COLO829 (cell line): ENCODE data around the gene DGAT2.

Experiments used
- DNase-seq: peaks from one replicate; pipeline ENCODE4 v3.0.0; 2012; ENCODE audit warnings: low spot score

Gene DGAT2

DNA sequence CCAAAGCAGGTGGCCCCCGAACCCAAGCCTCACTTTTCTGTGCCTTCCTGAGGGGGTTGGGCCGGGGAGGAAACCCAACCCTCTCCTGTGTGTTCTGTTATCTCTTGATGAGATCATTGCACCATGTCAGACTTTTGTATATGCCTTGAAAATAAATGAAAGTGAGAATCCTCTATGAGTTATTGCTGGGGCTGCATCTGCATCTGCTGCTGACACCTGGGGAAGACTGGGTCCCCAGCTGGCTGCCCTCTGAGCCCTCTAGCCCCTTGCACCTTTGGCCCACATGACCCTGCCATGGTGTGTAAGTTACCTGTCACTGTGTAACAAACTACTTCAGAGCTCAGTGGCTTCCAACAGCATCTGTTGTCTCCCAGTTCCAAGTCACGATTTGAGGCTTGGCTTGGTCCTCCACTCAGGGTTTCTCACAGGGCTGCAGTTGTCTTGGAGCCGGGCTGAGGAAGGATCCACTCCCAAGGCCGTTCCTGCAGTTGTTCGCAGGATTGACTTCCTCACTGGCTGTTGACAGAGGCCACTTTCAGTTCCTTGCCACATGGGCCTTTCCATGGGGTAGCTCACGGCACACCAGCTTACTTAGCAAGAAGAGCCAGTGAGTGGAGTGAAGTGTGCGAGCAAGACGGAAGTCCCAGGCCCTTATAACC lies 32.9 kb downstream of the DGAT2 start:
- DNase-seq: no peak

DNA sequence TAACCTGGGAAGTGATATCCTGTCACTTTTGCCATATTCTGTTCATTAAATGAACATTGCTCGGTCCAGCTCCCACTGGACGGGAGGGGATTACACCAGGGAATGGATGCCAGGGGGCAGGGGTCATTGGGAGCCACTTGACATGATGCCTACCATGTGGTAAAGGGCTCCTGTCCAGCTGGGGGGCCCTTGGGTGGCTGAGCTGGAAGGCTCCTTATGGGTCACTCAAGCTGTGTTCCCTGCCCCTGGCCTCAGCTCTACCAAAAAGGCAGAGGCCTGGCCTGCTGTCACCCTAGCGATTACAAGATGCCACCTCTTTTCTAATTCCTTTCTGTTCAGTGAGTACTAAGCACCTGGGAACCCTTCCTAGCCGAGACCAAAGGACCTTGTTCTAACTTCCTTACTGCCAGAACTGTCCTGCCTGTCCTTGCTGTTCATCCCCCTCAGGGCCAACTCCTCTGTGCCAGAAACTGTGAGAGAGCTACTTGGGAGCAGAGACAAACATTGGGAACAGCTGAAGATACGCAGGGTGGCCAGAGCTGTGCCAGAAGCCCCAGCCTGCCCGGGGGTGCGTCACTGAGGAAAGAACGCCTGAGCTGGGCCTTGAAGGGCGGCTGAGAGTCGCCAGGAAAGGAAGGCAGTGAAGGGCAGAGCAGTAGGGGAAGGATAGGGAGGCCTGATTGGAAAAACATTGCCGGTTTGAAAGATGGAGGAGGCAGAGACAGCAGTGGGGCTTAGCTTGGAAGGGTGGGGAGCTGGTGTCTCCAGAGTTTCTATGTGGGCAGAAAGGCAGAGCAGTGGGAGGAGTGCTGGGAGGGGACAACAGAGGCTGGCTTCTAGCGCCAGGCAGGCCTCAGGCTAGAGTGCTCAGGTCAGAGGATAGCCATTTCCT lies 33.7 kb downstream of the DGAT2 start:
- no peak for DNase-seq

DNA sequence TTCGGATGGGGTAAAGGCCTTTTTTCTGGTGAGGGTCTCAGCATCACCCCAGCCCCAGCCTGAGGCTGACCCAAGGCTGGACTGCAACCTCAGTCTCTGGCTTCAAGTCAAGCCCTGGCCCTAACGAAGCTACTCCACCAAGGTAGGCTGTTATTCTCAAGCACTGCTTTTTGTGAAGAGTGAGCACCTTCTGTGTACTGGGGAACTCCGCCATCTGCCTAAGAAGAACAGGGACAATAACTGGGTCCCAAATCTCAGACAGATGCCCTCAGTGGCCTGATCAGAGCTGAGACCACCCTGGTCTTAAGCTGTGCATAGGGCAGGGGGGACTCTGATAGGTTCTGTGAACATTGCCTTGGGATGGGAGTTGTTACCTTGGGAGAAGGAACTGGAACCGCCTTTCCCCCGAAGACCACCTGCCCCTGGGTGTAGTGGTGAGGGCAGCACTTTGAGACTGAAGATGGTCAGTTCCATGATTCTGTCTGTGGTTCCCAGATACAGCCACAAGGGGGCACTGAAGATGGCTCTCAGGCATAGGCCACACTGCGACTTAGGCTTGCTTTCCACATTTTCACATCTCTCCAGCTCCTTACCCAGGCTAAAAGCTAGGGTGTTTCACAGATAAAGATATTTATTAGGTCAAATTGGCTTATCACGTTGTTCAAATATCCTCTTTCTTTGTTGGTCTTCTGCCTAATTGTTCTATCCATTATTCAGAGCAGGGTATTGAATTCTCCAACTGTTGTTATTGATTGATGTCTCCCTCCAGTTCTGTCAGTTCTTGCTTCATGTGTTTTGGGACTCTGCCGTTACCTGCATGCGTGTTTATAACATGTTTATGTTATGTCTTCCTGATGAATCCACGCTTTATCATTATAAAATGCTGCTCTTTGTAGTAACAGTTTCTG lies 34.6 kb downstream of the DGAT2 start:
- DNase-seq: peak; percentile 84

DNA sequence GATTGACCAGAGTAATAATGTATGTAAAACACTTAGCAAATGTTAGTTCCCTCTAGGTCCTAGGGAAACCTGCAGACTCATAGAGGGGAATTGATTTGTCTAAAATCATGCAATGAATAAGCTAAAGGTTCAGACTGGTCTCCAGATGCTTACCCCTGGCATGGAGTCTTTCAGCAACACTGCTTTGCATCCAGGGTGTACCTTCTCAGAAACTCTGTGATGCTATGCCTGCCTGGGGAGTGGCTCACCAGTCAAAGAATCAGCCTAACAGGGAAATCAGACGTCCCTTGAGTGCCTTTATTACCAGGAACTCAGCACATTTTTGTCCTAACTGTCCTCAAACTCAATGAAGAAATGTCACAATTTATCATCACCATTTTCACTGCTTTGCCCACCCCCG lies 40.5 kb downstream of the DGAT2 start:
- no peak for DNase-seq

DNA sequence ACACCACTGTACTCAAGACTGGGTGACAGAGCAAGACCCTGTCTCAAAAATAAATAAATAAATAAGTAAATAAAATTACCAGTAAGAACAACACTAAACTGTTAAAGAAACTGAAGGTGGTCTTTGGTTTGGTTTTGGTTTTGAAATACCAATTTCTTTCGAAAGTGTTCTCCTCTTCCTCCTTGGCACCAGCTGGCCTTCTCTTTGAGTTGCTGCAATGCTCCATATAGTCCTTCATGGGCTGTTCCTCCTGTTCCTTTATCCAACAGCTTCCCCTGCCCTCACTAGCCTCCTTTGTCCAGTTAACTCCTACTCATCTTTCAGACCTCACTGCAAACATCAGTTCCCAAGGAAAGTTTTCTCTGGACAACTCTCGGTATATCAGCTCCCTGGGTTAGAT lies 41.4 kb downstream of the DGAT2 start:
- DNase-seq: no peak

DNA sequence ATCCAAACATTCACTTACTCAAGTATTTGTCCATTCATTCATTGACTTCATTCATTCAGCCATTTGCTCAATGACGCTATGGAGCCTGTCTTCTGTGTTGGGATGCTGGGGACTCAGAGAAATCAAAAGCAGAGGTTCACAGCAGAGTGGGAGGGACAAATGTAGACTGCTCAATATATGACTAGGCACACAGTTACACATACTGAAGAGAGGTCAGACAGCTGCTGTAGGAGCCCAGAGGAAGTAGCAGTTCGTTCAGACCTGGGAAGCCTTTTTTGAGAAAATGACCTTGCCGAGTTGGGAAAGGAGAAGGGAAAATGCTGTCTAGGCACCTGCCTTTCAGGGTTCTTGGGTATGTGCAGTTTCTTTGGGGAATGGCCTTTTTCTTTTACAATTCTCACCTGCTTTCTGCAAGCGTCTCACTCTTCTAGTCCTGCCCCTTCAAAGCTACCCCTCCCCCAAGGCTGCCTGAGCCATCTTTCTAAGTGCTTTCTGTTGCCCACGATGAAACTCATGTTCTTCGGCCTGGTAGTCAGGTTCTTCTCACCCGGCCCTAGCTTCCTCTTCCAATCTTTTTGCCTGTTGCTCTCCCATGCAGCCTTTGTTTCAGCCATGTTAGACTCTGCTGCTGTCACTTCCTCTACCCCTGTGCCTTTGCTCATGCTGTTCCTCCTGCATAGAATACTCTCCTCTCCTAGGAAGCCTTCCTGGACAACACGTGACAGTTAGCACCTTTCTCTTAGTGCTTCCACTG lies 42.2 kb downstream of the DGAT2 start:
- no peak for DNase-seq

DNA sequence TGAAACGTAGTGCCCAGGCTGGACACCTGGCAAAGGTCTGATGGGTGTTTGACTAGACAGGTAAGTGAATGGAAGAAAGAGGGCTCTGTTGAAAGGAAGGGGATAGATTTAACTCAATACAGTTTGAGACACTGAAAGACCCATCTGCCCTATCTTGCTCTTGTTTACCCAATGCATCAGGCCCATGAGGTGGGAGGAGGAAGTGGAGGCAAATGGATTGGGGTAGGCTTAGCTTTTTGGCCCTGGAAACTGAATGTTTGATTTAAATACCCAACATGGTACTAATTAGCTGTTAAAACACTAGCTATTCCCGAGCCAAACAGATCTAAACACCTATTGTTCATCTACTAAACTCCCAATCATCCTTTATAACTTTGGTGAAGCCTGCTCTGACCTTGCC lies 42.9 kb downstream of the DGAT2 start:
- DNase-seq: no peak

DNA sequence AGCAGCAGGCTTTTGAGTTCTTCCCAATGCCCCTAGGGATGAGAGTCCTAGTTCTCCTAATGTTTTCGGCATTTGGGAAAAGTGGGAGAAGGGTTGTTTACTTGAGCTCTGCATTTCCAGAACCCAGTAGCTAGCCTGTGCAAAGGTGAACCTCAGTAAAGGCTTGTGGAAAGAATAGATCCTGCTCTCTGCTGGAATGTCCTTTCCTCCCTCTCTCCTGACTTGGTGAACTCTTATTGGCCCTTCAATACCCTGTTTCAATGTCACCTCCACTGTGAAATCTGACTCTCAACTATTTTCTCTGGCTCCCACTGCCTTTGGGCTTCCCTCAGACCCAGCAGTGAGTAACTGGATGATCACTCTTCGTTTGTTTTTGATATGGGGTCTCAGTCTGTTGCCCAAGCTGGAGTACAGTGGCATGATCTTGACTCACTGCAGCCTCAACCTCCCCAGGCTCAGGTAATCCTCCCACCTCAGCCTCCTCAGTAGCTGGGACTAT lies 44.0 kb downstream of the DGAT2 start:
- no peak for DNase-seq

DNA sequence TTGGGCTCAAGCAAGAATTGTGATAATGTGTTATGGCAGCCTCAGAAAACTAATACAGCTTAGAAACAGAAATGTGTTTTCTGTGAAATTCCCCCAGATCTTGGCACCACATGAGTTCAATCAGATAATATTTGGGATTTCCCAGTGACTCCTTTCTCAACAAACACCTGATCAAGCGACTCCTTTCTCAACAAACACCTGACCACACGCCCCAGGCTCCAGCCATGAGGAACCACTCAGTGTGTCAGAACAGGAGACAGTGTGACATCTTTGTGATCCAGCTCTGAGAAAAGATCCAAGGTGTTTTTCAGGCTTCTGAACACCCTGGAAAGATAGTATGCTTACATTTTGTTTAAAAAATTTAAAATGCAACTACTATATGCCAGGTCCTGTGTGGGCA lies 44.5 kb downstream of the DGAT2 start:
- no peak for DNase-seq

DNA sequence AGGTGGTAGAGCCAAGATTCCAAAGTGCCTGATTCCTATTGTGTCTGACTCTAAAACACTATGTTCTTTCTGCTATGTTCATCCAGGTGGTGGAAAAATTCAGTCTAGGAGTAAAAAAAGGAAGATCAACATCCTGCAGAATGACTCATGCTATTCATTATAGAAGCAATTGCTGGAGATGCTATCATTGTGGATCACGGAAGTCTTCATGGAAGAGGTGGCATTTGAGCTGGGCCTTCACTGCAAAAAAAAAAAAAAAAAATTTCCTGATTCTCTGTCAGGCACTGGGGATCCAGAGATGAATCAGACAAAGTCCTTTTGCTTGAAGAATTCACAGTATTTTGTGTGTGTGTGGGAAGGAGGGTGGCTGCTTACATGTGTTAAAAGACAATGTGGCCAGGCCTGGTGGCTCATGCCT lies 45.1 kb downstream of the DGAT2 start:
- DNase-seq: no peak

DNA sequence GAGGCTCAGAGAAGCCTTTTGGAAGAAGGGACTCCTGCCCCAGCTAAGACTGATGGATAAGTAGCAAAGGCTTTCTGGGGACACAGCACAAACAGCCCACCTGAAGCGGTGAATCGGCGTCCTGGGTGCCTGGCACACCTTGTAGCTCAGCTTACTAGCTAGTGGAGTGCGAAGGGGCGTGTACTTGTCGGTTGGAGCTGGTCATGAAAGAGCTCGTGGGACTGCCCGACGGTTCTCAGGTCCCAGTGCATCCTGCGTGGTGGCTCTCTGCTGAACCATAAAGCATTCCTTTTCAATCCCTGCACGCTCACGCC lies 45.7 kb downstream of the DGAT2 start:
- DNase-seq: no peak

DNA sequence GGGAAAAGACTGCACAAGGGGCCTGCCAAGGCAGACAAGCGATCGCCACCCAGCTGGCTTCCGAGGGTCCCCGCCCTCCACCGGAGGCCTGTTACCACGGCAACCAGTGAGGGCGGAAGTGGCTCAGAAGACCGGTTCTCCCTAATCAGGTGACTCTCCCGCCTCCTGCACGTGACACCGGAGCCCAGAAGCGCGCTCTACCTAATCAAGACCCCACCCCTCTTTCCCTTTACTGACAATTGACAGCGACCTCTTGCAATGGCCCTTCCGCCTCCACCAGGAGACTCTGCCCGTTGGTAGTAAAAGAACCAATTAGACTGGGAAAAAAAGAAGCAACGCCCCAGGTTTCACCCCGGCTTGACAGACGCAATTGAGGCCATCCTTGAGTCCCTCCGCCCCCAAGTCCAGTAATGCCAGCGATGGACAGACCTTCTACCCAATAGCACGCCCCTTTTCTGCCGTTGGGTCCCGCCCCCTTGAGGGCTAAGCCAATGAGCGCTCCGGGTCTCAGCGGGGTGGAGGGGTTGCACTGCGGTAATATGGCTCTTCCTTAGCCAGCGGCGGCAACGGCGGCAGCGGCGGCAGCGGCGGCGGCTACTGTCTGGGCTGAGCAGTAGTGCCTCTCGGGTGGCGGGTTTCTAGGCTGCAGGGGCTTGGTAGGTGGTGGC lies 46.2 kb downstream of the DGAT2 start, which contains the start of gene UVRAG:
TSS of gene UVRAG (plus strand) at position 534 of the 668 bp plus-strand sequence. CDS start 198 bp downstream, outside the sequence.
- DNase-seq: peak; percentile 98

DNA sequence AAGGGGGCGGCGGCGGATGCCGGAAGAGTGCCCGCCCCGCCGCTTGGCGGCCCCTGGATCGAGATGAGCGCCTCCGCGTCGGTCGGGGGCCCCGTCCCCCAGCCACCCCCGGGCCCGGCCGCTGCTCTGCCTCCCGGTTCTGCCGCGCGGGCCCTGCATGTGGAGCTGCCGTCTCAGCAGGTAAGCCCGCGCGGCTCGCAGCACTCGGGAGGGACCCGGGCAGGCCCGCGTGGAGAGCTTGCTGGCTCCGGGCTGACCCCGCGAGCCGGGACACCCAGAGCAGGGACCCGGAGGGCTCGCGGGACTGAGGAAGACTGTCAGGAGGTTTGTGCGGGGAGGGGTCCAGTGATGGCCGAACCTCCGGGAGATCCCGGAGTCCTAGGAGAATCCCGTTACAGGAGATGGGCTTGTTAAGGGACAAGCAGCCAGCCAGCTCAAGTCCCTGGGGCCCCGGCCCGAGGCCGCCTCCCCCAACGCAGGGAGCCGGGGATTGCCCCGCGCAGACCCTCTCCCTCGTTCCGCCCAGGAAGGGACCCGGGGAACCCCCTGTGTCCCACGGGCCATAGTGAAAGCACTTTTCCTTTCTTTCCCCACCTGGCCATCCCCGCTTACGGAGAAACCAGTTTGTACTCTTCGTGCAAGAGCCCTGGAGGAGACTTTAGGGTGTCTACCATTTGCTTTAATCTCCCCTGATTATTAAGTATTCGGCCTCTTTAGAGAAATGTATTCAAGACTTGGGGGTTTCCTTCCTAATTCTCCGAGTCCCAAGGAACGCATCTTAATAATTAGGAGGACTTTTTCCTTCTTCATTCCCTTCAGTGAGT lies 47.0 kb downstream of the DGAT2 start:
- DNase-seq: no peak

DNA sequence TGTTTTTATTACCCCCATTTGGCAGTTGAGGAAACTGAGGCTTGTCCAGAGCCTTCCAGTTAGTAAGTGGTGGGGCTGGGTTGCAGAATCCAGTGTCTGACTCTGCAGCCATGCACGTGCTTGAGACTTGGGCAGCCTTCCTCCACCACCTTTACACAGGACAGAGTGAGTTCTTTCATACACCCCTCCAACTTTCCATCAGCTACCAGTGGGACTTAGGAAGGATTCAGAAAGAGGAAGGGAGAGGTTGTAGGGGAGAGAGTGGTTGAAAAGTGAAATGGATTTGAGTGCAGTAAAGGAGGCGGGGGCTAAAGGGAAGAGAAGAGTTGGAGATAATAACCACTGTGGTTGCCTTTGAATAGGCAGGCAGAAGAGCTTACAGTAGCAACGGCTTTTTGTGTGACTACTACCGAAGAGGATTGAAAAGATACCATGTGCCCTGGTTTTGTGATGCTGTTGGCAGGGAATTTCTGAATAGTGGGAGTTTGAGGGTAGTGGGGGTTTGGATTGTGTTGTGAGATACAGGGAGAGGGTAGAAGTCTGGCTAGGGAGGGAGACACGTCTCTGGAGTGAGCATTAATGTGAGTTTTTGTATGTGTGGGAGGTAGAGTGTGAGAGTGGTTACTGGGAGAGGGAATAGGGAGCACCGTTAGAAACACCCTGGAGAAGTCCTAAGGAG lies 48.1 kb downstream of the DGAT2 start:
- no peak for DNase-seq

DNA sequence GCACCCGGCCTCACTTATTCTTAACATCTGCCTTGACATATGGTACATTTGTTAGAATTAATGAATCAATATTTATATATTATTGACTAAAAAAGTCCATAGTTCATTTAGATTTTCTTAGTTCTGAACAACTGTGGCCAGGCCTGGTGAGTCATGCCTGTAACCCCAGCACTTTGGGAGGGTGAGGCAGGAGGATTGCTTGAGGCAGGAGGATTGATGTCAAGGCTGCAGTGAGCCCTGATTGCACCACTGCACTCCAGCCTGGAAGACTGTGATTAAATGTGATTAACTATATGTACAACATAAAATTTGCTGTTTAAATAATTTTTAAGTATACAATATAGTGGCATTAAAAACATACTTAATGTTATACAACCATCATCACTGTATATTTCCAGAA lies 52.1 kb downstream of the DGAT2 start:
- no peak for DNase-seq

DNA sequence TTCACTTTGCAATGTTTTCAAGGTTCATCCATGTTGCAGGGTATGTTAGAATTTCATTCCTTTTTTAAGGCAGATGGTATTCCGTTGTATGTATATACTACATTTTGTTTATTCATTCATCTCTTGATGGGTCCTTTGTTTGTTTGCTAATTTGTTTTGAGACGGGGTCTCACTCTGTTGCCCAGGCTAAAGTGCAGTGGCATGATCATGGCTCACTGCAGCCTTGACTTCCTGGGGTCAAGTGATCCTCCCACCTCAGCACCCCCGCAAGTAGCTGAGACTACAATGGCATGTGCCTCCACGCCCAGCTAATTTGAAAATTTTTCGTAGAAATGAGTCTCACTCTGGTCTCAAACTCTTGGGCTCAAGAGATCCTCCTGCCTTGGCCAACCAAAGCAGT lies 52.6 kb downstream of the DGAT2 start:
- DNase-seq: no peak

DNA sequence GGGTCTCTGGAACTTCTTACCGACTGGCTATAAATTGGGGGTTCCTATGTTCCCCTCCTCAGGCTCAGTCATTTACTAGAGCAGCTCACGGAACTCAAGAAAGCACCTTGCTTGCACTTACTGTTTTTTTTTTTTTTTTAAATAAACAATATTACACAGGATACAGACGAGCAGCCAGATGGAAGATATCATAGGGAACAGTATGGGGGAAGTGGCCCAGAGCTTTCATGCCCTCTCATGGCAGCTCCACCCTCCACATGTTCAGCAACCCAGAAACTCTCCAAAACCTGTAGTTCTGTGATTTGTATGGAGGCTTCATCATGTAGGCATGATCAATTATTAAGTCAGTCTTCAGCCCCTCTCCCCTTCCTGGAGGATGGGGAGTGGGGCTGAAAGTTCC lies 54.0 kb downstream of the DGAT2 start:
- DNase-seq: no peak

DNA sequence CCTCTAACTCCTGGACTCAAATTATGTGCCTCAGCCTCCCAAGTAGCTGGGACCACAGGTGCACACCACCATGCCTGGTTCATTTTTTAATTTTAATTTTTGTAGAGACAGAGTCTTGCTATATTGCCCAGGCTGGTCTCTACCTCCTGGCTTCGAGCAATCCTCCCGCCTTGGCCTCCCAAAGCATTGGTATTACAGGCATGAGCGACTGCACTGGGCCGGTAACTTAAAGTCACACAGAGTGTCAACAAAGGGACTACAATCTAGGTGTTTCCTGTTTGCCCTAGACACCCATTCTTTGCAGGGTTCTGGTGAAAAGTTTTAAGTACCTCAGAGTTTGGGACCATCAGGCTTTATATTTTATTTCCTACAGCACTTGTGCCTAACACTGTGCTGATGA lies 54.8 kb downstream of the DGAT2 start:
- no peak for DNase-seq

DNA sequence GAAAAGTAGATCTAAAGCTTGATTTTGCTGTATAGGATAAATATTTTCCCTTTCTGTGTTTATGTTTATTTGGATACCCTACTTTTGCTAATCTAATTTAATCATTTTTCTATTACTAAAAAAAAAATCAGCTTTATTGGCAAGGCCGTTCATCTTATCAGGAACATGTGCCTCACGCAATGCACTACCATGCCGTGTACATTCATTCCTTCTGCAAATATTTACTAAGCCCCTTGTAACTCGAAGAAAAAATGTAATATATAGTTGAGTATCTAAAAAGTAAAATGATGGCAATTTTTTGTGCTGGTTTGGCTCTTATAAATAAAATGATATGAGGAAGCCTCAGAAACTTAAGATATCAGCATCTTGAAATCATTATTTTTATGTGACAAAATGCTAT lies 55.4 kb downstream of the DGAT2 start:
- DNase-seq: no peak
